GM10847 (cell line): ENCODE measurements around the gene NAPB.

ENCODE experiments used
- POLR2A ChIP-seq: IDR thresholded peaks from 2 replicates; pipeline ENCODE4 v1.6.1; 2011; ENCODE audit not compliant: insufficient read length; ENCODE audit errors: extremely low read depth

Gene NAPB

DNA sequence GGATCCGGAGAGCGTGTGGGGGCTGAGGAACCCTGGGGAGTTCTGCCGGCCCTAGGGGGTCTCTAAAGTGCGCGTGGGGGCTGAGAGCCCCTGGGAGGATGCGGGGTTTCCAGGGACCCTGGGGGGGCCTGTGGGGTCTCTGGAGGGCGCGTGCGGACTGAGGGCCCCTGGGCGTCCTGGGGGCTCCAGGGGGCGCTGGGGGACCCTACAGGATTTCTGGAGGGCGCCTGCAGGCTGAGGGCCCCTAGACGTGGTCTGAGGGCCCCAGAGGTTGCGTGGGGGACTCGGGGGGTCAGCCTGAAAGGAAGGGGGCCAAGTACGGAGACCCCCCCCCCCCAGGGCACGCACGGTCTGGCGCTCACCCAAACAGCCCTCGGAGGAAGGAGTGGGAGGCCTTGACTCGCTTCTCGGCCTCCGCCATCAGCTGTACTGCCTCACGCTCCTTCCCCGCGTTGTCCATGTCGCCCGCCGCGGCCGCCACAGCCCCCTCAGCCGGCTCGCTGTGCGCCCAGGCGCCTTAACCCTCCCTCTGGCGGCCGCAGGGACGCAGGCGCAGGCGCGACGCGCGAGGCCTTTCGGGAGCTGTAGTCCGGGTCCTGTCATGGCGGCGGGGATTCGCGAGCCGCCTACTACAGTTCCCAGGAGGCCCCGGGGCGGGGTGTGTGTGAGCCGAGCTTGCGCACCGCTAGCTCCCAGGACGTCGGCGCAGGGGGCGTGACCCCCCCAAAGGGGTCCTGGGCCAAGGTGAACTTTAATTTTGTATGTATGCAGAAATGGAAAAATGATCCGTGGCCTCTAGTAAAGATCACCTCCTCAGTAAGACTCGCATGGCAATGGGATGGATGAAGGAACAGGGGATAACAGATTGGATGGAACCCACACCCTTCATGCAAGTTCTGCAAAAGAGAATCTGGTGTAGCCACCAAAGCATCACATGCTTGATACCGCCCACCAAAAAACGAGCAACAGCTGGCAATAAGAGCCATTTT lies at the start of gene NAPB:
TSS of gene NAPB (minus strand) at position 546 of the 989 bp plus-strand sequence. CDS start at position 460, 86 bp downstream.
- TF ChIP-seq POLR2A, result peak; percentile 74

GRCh38 chr20:23461180-23461579 lies 39.9 kb upstream of the NAPB start:
- no peak for TF ChIP-seq POLR2A

- TF ChIP-seq POLR2A, result no peak
These were observed 38.3 kb upstream of the NAPB start for GRCh38 chr20:23459461-23460150.

- no peak for TF ChIP-seq POLR2A
These were observed 35.6 kb upstream of the NAPB start for GRCh38 chr20:23456873-23457272.

- no peak for TF ChIP-seq POLR2A
These were observed 35.1 kb upstream of the NAPB start for GRCh38 chr20:23456409-23456808.

- TF ChIP-seq POLR2A, result no peak
These were observed 34.4 kb upstream of the NAPB start for GRCh38 chr20:23455639-23456038.

DNA sequence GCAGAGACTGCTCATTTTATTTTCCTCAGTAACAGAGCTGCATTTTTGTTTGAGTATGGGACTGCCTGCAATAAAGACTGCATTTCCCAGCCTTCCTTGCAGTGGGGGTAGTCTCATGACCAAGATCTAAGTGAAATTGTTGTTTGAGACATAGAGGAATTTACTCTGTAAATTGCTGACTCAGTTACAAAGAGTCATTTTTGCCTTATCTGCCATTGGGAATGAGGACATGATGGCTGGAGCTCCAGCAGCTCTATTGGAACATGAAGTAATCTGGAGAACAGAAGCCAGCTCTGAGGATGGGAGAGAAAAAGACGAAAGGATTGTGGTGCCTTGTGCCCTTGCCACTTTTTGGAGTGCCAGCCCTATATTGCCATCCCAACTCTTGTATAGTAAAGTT lies 33.5 kb upstream of the NAPB start:
- TF ChIP-seq POLR2A, result no peak

- TF ChIP-seq POLR2A, result no peak
These were observed 32.6 kb upstream of the NAPB start for GRCh38 chr20:23453549-23454543.

GRCh38 chr20:23452776-23453175 lies 31.5 kb upstream of the NAPB start, which contains the start of gene CST11:
Gene CST11, minus strand, starts transcription at chr20:23452876. Its CDS starts 65 bp downstream, at chr20:23452811.
- TF ChIP-seq POLR2A, result no peak

GRCh38 chr20:23451956-23452487 lies 30.7 kb upstream of the NAPB start:
- TF ChIP-seq POLR2A, result no peak

- no peak for TF ChIP-seq POLR2A
These were observed 29.6 kb upstream of the NAPB start for GRCh38 chr20:23450877-23451276.

DNA sequence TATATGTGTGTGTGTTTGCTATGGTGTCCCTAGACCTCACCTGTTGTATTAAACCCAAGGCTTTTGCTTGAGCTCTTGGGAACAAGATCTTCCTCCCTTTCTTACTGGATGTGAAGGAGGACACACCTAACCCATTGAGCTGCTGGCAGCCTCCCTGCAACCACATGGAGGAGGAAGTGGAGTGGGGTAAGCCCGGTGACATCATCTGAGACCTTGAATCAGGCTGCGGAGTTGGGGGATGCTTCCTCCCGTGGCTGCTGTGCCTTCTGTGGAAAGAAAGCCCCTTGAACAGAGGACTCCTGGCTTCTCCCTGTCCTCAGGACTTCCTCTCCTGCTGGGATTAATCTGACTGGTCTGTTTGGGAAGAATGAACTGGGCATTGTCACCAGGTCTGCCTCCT lies 28.1 kb upstream of the NAPB start:
- TF ChIP-seq POLR2A, result no peak

- no peak for TF ChIP-seq POLR2A
These were observed 26.9 kb upstream of the NAPB start for GRCh38 chr20:23448167-23448566.

DNA sequence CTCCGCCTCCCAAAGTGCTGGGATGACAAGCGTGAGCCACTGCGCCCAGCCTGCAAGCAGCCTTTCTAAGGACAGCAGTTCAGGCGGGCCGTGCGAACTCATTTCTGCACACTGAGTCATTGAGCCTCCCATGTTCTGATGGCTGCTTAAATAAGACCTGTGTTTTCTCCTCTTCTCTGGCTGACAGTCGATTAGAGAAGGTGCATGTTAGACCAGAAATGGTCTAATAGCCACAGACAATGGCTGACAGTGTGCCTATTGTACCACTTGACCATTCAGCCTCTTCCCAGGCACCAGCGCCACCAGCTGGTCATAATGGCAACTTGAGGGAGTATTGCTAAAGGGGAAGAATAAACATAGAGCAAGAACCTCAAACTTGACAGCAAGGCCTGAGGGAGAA lies 25.2 kb upstream of the NAPB start:
- no peak for TF ChIP-seq POLR2A
